Neural cell (in vitro differentiated cells): Measurements from ENCODE around the gene GNAT2. TPM values are rescaled to one million over a fixed set of nuclear protein-coding genes. Genes with fewer than 3 reads are reported as not detected.
A peak's percentile ranks its signal among the peaks of the same experiment; 100 is the strongest.

Experiments used
- H2AFZ ChIP-seq: fragments of 200-600, 300-800 bp; sonication (generic), shearing (Covaris generic); 2 replicates; pipeline ENCODE4 v1.6.0; 2014; ENCODE audit warnings: low read depth, mild to moderate bottlenecking, antibody characterized with exemption, low read length, moderate library complexity
- H3F3A ChIP-seq: fragments of 200-600 bp; shearing (Covaris generic); 2 replicates; pipeline ENCODE4 v1.6.1; 2016; ENCODE audit warnings: mild to moderate bottlenecking, moderate library complexity, mixed read lengths, antibody characterized with exemption, low read length; ENCODE audit not compliant: insufficient read depth, poor library complexity, severe bottlenecking
- H3K27ac ChIP-seq: fragments of 200-600, 300-800 bp; sonication (generic), shearing (Covaris generic); 2 replicates; pipeline ENCODE4 v1.5.1; 2014; ENCODE audit warnings: mild to moderate bottlenecking, low read length, moderate library complexity
- H3K27me3 ChIP-seq: fragments of 300-800, 200-600 bp; sonication (generic), shearing (Covaris generic); 2 replicates; pipeline ENCODE4 v1.6.0; 2014; ENCODE audit warnings: mild to moderate bottlenecking, low read depth, low read length, moderate library complexity; ENCODE audit not compliant: insufficient read depth
- H3K36me3 ChIP-seq: fragments of 300-800, 200-600 bp; sonication (generic), shearing (Covaris generic); 2 replicates; pipeline ENCODE4 v1.5.1; 2014; ENCODE audit warnings: mild to moderate bottlenecking, antibody characterized with exemption, low read length, moderate library complexity; ENCODE audit not compliant: insufficient read depth
- H3K4me2 ChIP-seq: fragments of 300-800, 200-600 bp; sonication (generic), shearing (Covaris generic); 2 replicates; pipeline ENCODE4 v1.6.0; 2014; ENCODE audit warnings: mild to moderate bottlenecking, low read length
- H3K4me3 ChIP-seq: fragments of 300-800, 200-600 bp; sonication (generic), shearing (Covaris generic); 2 replicates; pipeline ENCODE4 v1.5.1; 2014; ENCODE audit warnings: mild to moderate bottlenecking, low read length, moderate library complexity
- H3K79me2 ChIP-seq: fragments of 200-600 bp; shearing (Covaris generic); replicated peaks from 2 replicates; pipeline ENCODE4 v1.6.0; 2014; ENCODE audit warnings: mild to moderate bottlenecking, low read length, moderate library complexity; ENCODE audit not compliant: insufficient read depth
- H3K9ac ChIP-seq: fragments of 300-800, 200-600 bp; sonication (generic), shearing (Covaris generic); 2 replicates; pipeline ENCODE4 v1.6.1; 2016; ENCODE audit warnings: mild to moderate bottlenecking, low read length, mixed read lengths
- H3K9me2 ChIP-seq: fragments of 200-600 bp; shearing (Covaris generic); 2 replicates; pipeline ENCODE4 v1.6.1; 2016; ENCODE audit warnings: mild to moderate bottlenecking, low read length, mixed read lengths; ENCODE audit not compliant: insufficient read depth
- H3K9me3 ChIP-seq: fragments of 200-600, 300-800 bp; sonication (generic), shearing (Covaris generic); 2 replicates; pipeline ENCODE4 v1.6.1; 2016; ENCODE audit warnings: mild to moderate bottlenecking, mixed run types, low read length, moderate library complexity, mixed read lengths
- H4K20me1 ChIP-seq: fragments of 200-600 bp; shearing (Covaris generic); 2 replicates; pipeline ENCODE4 v1.6.1; 2016; ENCODE audit warnings: mild to moderate bottlenecking, mixed run types; ENCODE audit not compliant: insufficient read depth
- EP300 ChIP-seq: fragments of 450-650 bp; conservative IDR thresholded peaks from 2 replicates; pipeline ENCODE4 v1.6.1; 2014; ENCODE audit warnings: antibody characterized with exemption, mild to moderate bottlenecking, moderate library complexity; ENCODE audit not compliant: poor library complexity, severe bottlenecking
- EZH2 ChIP-seq: fragments of 200-600, 300-800 bp; shearing (Covaris generic), sonication (generic); IDR thresholded peaks from 2 replicates; pipeline ENCODE4 v1.6.1; 2014; ENCODE audit warnings: antibody characterized with exemption, low read length, borderline replicate concordance, mild to moderate bottlenecking; ENCODE audit not compliant: insufficient read depth, poor library complexity, severe bottlenecking
- MXI1 ChIP-seq: fragments of 450-650 bp; conservative IDR thresholded peaks from 2 replicates; pipeline ENCODE4 v1.6.1; 2014; ENCODE audit warnings: antibody characterized with exemption, mild to moderate bottlenecking; ENCODE audit not compliant: poor library complexity, severe bottlenecking
- POLR2AphosphoS5 ChIP-seq: IDR thresholded peaks from 2 replicates; pipeline ENCODE4 v1.6.1; 2012
- RAD21 ChIP-seq: fragments of 450-650 bp; conservative IDR thresholded peaks from 2 replicates; pipeline ENCODE4 v1.6.1; 2014; ENCODE audit warnings: antibody characterized with exemption, mild to moderate bottlenecking, moderate library complexity
- SMC3 ChIP-seq: fragments of 450-650 bp; conservative IDR thresholded peaks from 2 replicates; pipeline ENCODE4 v1.6.1; 2014; ENCODE audit warnings: antibody characterized with exemption, mild to moderate bottlenecking, moderate library complexity; ENCODE audit not compliant: poor library complexity
- TAF1 ChIP-seq: IDR thresholded peaks from 2 replicates; pipeline ENCODE4 v1.6.1; 2012; ENCODE audit warnings: low read depth
- polyA plus RNA-seq: library from polyadenylated mRNA; depleted of rRNA; stranded (reverse); fragments of >200 nt; gene quantifications from 2 replicates; pipeline ENCODE4 v1.2.3, GENCODE V29; 2014
- TF ChIP-seq, protein P1 (sequence below): fragments of 450-650 bp; IDR thresholded peaks from 2 replicates; pipeline ENCODE4 v1.5.1; 2014; ENCODE audit warnings: antibody characterized with exemption, mild to moderate bottlenecking, moderate library complexity; ENCODE audit not compliant: poor library complexity, severe bottlenecking
- TF ChIP-seq, protein P2 (sequence below): IDR thresholded peaks from 2 replicates; pipeline ENCODE4 v1.6.1; 2012; ENCODE audit warnings: borderline replicate concordance

Gene GNAT2
- polyA plus RNA-seq, 1 donor from 2014 or later, result 1.5 TPM

DNA sequence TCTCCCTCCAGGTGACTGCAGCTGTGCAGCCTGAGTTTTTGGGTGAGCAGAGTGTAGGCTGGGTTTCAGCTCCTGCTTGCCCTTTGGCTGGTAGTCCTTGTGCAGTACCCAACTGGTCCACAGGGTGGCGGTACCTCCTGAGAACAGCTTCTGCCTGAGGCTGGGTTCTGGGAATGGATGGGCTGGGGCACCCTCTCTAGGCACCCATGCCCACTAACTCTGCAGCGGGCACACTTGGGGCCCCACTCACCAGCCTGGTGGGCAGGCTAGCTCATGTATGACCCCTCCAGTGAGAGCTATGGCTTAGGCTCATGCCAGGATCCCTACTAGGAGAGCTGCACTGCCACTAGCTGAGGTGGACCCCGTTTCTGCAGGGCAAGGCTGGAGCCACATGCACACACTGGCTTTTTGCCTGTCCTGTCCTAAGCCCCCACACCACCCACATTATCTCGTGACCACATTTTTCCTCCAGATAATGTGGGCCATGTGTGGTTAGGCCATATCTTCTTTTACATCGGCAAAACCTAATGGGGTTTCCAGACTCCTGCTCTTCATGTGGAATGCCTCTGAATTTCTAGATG, 21.0 kb upstream of the GNAT2 start:
- Histone ChIP-seq H3K9ac (no peak overlapping the region), H4K20me1 (no peaks in the 10 kb centered on the region), H2AFZ (no peak overlapping the region), H3F3A (no peaks in the 10 kb centered on the region), H3K4me2 (no peak overlapping the region), H3K9me2 (no peaks in the 10 kb centered on the region), H3K36me3 (no peaks in the 10 kb centered on the region), H3K27ac (no peak overlapping the region), H3K27me3 (no peaks in the 10 kb centered on the region), H3K79me2 (no peaks in the 10 kb centered on the region), H3K4me3 (no peak overlapping the region), H3K9me3 (no peaks in the 10 kb centered on the region)
- TF ChIP-seq SMC3 (peak; percentile 74), RAD21 (peak; percentile 62), TAF1 (no peak)
- TF ChIP-seq, protein P1, sequence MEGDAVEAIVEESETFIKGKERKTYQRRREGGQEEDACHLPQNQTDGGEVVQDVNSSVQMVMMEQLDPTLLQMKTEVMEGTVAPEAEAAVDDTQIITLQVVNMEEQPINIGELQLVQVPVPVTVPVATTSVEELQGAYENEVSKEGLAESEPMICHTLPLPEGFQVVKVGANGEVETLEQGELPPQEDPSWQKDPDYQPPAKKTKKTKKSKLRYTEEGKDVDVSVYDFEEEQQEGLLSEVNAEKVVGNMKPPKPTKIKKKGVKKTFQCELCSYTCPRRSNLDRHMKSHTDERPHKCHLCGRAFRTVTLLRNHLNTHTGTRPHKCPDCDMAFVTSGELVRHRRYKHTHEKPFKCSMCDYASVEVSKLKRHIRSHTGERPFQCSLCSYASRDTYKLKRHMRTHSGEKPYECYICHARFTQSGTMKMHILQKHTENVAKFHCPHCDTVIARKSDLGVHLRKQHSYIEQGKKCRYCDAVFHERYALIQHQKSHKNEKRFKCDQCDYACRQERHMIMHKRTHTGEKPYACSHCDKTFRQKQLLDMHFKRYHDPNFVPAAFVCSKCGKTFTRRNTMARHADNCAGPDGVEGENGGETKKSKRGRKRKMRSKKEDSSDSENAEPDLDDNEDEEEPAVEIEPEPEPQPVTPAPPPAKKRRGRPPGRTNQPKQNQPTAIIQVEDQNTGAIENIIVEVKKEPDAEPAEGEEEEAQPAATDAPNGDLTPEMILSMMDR, result peak; percentile 73

DNA sequence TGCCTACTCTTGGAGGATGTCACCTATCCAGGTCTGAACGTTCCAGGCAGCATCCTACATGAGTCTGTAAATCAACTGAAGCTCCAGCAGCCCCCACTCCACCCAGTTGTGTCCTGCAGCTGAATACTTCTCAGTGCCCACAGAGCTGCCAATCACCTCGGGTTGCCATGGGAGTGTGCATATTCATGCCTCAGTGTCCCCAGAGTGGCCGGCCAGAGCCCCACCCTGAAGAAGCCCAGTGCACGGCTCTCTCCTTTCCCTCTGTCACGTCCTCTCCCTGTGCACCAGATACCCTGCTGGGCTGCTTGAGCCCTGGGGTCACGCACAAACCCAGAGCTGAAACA, 20.4 kb upstream of the GNAT2 start:
- no peak overlapping the region for H3K9ac ChIP-seq
- H3F3A ChIP-seq, result no peaks in the 10 kb centered on the region
- H3K36me3 ChIP-seq, result no peaks in the 10 kb centered on the region
- no peak overlapping the region for H3K27ac ChIP-seq
- TF ChIP-seq, protein P2, sequence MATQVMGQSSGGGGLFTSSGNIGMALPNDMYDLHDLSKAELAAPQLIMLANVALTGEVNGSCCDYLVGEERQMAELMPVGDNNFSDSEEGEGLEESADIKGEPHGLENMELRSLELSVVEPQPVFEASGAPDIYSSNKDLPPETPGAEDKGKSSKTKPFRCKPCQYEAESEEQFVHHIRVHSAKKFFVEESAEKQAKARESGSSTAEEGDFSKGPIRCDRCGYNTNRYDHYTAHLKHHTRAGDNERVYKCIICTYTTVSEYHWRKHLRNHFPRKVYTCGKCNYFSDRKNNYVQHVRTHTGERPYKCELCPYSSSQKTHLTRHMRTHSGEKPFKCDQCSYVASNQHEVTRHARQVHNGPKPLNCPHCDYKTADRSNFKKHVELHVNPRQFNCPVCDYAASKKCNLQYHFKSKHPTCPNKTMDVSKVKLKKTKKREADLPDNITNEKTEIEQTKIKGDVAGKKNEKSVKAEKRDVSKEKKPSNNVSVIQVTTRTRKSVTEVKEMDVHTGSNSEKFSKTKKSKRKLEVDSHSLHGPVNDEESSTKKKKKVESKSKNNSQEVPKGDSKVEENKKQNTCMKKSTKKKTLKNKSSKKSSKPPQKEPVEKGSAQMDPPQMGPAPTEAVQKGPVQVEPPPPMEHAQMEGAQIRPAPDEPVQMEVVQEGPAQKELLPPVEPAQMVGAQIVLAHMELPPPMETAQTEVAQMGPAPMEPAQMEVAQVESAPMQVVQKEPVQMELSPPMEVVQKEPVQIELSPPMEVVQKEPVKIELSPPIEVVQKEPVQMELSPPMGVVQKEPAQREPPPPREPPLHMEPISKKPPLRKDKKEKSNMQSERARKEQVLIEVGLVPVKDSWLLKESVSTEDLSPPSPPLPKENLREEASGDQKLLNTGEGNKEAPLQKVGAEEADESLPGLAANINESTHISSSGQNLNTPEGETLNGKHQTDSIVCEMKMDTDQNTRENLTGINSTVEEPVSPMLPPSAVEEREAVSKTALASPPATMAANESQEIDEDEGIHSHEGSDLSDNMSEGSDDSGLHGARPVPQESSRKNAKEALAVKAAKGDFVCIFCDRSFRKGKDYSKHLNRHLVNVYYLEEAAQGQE, result no peak
- no peak for TF ChIP-seq SMC3
- no peak for TF ChIP-seq POLR2AphosphoS5
- TF ChIP-seq RAD21, result no peak
- TF ChIP-seq EZH2, result no peak
- TF ChIP-seq TAF1, result no peak
- TF ChIP-seq EP300, result no peak
- TF ChIP-seq, protein P1, result no peak
- no peak for TF ChIP-seq MXI1
- no peaks in the 10 kb centered on the region for H3K9me2 ChIP-seq
- H2AFZ ChIP-seq, result no peak overlapping the region
- H4K20me1 ChIP-seq, result no peaks in the 10 kb centered on the region
- no peaks in the 10 kb centered on the region for H3K79me2 ChIP-seq
- no peaks in the 10 kb centered on the region for H3K9me3 ChIP-seq
- H3K4me2 ChIP-seq, result no peak overlapping the region
- H3K4me3 ChIP-seq, result no peak overlapping the region
- no peaks in the 10 kb centered on the region for H3K27me3 ChIP-seq
